HG03060 (cell line): Measurements from ENCODE around the gene ZMIZ1.

Source experiments
- ATAC-seq: cut with Tn5 transposase; IDR thresholded peaks from one replicate; pipeline ENCODE4 v1.9.1; 2021; ENCODE audit warnings: low read depth, moderate number of reproducible peaks; ENCODE audit not compliant: unreplicated experiment

Gene ZMIZ1

DNA sequence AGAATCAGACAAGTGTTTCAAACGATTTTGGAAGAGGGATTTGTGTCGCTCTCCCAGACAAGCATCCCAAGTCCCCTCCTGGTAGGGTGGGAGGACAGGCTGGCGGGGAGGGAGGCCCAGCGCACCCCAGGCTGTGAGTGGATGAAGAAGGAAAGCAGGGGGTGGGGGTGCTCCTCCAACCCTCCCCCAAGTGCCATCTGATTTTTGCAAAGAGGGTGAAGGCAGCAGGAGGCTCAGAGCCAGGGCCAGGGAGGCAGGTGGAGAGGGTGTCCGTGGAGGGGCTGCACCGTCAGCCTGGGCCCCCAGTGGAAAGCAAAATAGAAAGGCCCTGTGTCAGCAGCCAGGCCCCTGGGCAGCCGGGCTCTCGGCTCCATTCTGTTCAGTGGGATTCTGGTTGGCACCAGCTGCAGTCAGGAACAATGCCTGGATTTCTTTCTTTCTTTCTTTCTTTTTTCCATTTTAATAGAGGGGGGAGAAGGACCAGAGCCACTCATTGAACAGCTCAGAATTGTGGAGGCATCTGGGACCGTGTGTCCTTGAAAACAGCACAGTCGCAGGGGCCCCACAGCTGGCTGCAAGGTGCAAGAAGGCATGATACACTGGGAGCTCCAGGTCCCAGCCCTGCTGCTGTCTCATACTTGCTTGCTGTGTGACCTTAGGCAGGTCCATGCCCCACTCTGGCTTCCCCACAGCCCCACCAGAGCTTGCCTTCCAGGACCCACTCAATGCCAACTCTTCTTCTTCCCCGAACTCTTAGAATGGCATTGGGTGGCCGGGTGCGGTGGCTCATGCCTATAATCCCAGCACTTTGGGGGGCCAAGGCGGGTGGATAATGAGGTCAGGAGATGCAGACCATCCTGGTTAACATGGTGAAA is 7.1 kb upstream of the ZMIZ1 start:
- ATAC-seq: no peak

DNA sequence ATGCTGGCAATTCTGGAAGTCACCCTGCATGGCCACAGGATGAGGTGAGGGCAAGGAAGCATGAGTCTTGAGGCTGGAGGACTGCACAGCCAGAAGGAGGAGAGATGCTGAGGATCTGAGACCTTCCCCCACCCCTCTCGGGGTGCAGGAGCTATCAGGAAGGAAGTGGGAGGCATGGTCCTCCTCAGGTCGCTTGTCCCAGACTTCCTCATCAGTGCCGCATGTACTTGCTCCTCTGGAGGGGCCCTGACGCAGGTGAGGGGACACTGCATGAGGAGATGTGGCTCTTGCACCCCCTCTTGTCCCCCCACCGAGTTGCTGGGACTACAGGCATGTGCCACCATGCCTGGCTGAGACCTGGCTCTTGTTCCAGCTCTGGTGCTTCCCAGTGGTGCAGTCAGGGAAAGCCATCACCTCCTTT is 5.7 kb upstream of the ZMIZ1 start:
- ATAC-seq: no peak

GRCh38 chr10:79063661-79064492 is 4.9 kb upstream of the ZMIZ1 start:
- no peak for ATAC-seq

- ATAC-seq: no peak
These were observed 3.6 kb upstream of the ZMIZ1 start for GRCh38 chr10:79065091-79065551.

DNA sequence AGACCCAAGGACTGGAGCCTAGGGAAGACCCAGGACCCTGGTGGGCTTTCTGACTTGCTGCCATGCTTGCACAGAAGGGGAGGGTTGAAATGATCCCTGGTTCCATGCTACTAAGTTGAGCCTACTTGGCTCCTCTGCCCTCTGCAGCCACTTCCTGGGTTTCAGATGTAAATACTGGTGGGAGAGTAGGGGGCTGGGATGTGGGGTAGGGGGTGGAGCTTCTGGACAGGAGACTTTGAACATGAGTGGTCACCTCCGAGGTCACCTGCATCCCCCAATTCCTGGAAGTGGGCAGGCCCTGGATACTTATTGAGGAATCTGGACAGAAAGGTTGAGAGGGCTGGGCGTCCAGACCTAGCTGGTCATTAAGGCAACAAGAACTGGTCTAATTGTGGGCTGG is 2.9 kb upstream of the ZMIZ1 start:
- ATAC-seq: no peak

DNA sequence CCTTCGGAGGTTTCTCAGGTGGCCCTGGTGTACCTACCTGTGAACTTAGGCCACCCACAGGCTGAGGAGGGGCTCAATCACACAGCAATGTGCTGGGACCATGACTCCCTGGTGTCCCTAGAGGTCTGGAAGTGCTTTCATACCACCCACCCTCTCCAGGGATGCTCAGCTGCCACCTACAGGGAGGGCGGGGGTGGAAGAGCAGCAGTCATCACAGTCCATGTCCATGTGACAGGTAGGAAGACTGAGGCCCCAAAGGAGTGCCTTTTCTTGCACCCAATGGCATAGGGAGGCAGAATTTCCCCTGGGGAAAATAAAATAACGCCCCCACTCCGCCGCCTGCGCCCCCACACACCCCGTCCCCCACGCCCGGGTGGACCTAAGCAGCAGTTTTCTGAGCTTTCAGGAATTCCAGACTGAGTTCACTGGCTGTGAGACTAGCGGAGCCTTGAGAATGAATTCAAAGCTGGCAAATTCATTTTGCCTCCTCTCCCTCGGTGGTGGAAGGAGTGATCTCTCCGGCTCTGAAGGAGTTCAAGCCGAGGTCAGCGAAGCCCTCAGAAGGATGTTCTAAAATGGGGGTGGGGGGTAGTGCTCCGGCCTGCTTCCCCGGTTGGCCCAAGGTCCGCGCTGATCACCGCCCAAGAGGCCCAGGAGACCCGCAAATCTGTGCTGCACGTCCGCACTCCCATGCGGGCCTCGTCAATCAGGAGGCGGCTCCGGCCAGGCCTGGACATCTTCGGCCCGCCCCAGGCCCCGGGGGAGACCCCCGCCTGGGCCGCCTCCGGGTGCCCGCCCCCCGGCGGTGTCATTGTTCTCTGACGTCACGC is 2.1 kb upstream of the ZMIZ1 start:
- ATAC-seq: no peak

DNA sequence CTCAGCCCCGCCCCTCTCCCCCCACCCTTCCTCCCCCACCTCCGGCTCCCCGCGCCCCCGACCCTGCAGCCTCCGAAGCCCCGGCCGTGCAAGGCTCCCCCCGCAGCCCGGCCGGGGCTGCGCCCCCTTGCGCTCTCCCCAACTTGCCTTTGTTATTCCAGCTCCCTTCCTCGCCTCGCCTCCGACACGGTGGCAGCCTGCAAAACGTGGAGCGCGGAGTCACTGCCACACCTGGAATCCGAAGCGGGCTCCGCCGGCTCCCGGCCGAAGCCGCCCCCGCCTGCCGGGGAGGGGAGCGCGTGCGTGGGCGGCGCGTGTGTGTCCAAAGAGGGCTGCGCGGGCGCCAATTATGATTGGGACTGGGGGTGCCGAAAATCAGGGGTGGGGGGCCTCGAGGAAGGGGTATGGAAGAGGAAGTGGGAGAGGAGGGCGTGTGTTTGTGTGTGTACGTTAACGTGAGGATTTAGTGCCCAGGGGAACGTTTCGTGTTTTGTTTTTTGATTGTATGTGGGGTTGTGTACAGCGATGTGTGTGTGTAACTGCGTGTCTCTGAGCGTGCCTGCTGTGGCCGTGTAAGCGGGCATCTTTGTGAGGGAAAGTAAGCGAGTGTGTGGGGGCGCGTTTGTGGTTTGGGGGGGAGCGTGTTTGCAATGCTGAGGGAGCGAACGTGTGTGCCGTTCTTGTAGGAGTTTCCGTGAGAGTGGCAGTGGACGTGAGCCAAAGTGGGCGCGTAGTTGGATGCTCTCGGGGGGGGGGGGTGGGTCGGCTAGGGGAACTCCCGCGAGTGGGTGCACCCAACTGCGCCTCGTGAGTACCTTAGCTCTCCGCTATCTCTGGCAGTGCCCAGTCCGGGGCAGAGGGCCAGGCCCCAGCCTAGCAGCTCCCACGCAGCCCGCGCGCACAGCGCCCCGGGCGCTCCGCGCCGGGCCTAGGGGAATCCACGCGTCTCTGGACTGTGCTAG is 1.2 kb upstream of the ZMIZ1 start:
- no peak for ATAC-seq

DNA sequence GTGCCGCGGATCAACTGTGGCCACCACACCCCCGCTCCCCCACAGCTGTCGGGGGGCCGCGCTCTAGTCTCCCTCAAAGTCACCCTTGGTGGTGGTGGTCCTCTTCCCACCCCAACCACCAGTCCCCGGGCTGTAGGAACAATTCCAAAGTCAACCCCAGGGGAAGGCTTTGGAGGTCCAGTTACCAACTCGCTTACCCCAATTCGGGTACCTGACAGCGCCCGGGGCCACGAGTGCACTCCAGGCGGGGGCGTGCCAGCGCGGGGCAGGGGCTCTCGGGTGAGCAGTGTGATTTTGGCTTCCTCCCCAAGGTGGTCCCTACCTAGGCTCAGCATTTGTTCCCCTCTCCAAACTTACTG is 584 bp upstream of the ZMIZ1 start:
- no peak for ATAC-seq

GRCh38 chr10:79069325-79070080 is 737 bp downstream of the ZMIZ1 start:
- peak; percentile 3 for ATAC-seq

GRCh38 chr10:79070081-79070605 is 1.4 kb downstream of the ZMIZ1 start:
- ATAC-seq: no peak

GRCh38 chr10:79070606-79071395 is 2.0 kb downstream of the ZMIZ1 start:
- ATAC-seq: no peak

- ATAC-seq: no peak
These were observed 2.7 kb downstream of the ZMIZ1 start for GRCh38 chr10:79071396-79071923.

- ATAC-seq: no peak
These were observed 3.3 kb downstream of the ZMIZ1 start for GRCh38 chr10:79072041-79072441.

GRCh38 chr10:79072994-79073645 is 4.4 kb downstream of the ZMIZ1 start:
- ATAC-seq: no peak

- no peak for ATAC-seq
These were observed 5.1 kb downstream of the ZMIZ1 start for GRCh38 chr10:79073784-79074432.

DNA sequence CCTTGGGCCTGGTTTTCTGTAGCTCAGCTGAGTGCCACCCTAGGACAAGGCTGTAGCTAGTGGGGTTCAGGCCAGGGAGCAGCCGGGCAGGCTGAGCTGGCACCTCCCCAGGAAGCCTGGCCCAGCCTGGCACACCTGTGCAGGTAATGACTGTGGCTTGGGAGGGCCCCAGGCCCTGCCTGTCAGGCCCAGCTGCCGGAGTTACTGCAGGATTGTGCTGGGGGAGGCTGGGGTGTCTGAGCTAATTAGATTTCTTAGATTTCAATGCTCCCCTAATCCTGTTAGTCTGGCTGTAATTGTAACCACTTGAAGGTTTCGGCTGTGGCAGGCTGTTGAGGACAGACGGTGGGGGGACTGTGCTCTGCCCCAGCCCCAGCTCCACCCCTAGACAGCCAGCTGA is 6.0 kb downstream of the ZMIZ1 start:
- no peak for ATAC-seq

DNA sequence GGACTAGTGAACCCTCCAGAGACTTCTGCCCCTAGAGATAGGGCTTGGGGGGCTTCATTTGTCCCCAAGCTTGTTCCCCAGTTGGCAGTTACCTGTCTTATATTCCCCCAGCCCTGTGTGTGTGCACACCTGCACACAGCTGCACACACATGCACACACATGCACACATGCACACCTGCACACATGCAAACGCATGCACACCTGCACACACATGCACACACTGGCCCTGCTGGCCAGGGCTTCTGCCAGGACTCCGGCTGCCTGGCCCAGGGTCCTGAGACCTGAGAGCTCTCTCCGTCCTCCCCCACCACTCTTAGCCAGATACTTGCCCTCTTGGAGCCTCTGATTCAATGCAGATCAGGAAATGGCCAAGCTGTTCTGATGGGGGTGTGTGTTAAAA is 6.7 kb downstream of the ZMIZ1 start:
- no peak for ATAC-seq
